Measurements from ENCODE around the gene POLR3B. TPM values are rescaled to one million over a fixed set of nuclear protein-coding genes. Genes with fewer than 3 reads are reported as not detected.
A peak's percentile ranks its signal among the peaks of the same experiment; 100 is the strongest.

The POLR3B gene
- polyA plus RNA-seq, 1 donor (not counting 4 experiments of a cell fraction or from before 2014, with no cell fraction given), result 13.9 TPM

DNA sequence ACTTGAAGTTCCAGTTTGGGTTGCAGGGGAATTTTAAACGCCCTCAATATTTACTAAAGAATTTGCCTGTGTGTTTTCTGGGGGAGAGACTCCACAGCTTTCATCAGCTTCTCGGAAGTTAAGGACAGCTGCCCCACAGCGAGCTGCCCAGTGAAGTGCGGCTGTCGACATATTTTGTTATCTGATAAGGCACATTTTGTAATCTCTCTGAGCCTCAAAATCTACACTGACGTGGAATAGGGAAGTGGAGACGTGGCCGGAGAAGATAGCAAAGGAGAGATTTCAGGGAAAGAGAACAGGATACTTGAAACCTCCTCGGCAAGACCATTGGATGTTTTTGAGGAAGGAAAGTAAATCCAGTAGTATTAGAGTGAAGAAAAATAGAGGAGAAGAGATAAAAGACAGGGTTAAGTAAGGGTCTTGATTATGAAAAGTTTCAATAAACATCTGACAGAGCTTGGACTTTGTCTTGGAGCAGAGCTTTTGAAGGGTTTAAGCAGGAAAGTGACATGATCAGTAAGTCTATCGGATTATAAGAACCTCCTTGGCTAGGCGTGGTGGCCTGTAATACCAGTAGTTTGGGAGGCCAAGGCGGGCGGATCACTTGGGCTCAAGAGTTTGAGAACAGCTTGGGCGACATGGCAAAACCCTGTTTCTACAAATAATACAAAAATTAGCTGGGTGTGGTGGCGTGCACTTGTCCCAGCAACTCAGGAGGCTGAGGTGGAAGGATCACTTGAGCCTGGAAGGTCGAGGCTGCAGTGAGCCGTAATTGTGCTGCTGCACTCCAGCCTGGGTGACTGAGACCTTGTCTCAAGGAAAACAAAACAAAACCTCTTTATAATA lies 1.1 kb downstream of the POLR3B start:
- no peak for FAIRE-seq
- no peaks in the 10 kb centered on the region for H3K9me3 ChIP-seq (ENCODE audit: control insufficient read depth, low read depth, low read length)
- no peak for DNase-seq (ENCODE audit: low read depth, low spot score)
- H3K36me3 ChIP-seq (ENCODE audit: control insufficient read depth in 2 of 2, extremely low read depth in 1 of 2, insufficient read depth in 2 of 2, low read length in 2 of 2), result no peaks in the 10 kb centered on the region
- peaks cover 45% of the 10 kb centered on the region for H3K79me2 ChIP-seq (ENCODE audit: control insufficient read depth, insufficient read depth, low read length)
- peak overlapping the region; percentile 91 for H3K4me2 ChIP-seq (ENCODE audit: control insufficient read depth, extremely low read depth, insufficient read depth, low read depth, low read length)
- H3K27me3 ChIP-seq (ENCODE audit: control insufficient read depth, extremely low read depth, insufficient read depth, low read length), result no peaks in the 10 kb centered on the region
- peaks cover 9% of the 10 kb centered on the region for H3K4me1 ChIP-seq (ENCODE audit: control insufficient read depth, extremely low read depth, insufficient read depth, low read length)
- H3K9me1 ChIP-seq (ENCODE audit: control insufficient read depth, extremely low read depth, insufficient read depth, low read length), result no peaks in the 10 kb centered on the region
- peak overlapping the region; percentile 80 for H3K27ac ChIP-seq (ENCODE audit: control insufficient read depth, insufficient read depth, low read length)
- dilution Hi-C loops (cut with MboI; ENCODE audit: extremely low pct_ligation_motif_present, low sequenced_read_pairs), result no loop called here
- no peak for TF ChIP-seq EZH2 (IDR thresholded peaks at IDR 0.05; ENCODE audit: low read length)
- TF ChIP-seq, protein P1, sequence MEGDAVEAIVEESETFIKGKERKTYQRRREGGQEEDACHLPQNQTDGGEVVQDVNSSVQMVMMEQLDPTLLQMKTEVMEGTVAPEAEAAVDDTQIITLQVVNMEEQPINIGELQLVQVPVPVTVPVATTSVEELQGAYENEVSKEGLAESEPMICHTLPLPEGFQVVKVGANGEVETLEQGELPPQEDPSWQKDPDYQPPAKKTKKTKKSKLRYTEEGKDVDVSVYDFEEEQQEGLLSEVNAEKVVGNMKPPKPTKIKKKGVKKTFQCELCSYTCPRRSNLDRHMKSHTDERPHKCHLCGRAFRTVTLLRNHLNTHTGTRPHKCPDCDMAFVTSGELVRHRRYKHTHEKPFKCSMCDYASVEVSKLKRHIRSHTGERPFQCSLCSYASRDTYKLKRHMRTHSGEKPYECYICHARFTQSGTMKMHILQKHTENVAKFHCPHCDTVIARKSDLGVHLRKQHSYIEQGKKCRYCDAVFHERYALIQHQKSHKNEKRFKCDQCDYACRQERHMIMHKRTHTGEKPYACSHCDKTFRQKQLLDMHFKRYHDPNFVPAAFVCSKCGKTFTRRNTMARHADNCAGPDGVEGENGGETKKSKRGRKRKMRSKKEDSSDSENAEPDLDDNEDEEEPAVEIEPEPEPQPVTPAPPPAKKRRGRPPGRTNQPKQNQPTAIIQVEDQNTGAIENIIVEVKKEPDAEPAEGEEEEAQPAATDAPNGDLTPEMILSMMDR (optimal IDR thresholded peaks at IDR 0.05 in 1 of 3, IDR thresholded peaks at IDR 0.05 in 1 of 3, conservative IDR thresholded peaks at IDR 0.05 in 1 of 3; ENCODE audit: extremely low read depth in 1 of 3, insufficient read depth in 2 of 3, low read length in 3 of 3), result peak in 1 of 3 experiments; percentile 7
- H3K9ac ChIP-seq (ENCODE audit: control insufficient read depth, extremely low read depth, insufficient read depth, low read length), result peak overlapping the region; percentile 82
- H4K20me1 ChIP-seq (ENCODE audit: control insufficient read depth, extremely low read depth, insufficient read depth, low read length), result no peaks in the 10 kb centered on the region
- peak overlapping the region; percentile 90 for H2AFZ ChIP-seq (ENCODE audit: control insufficient read depth, low read length)
- H3K4me3 ChIP-seq (ENCODE audit: control insufficient read depth in 2 of 3, extremely low read depth in 1 of 3, insufficient read depth in 2 of 3, low read depth in 1 of 3, low read length in 3 of 3), result peak overlapping the region; percentile 72 to 96 (median 77)

DNA sequence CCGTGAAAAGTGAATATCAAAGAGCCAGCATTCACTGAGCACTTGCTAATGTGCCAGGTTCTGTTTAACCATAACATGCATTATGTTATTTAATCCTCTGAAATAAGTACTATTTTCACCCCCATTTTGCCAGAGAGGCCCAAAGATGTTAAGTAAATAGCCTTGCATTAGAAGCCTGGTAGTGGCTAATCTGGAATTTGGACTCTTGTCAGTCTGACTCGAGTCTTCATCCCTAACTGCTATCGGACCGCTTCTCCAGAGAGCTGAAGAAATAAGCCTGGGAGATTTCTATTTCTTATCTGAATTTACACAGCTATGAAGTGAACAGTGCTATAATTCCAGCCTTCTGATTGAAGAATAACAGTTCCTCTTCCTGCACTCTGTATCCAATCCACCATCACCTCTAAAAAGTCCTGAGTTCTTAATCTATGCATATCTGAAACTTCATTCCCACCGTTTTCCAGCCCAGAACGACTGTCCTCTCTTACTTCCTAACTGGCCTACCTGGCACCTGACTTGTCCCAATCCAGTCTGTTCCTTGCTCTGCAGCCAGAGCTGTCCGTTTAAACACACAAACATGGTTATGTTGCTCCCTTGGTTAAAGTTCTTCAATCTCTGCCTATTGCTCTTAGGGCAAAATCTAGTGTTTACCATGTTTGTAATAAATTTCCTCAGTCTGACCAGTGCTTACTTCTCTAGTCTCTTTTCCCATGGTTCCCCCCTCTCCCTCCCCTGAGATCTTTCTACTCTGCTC lies 2.3 kb downstream of the POLR3B start:
- FAIRE-seq (no peak), DNase-seq (ENCODE audit: low read depth, low spot score) (no peak)
- H3K4me1 ChIP-seq (ENCODE audit: control insufficient read depth, extremely low read depth, insufficient read depth, low read length), result peaks cover 9% of the 10 kb centered on the region
- no peaks in the 10 kb centered on the region for H3K36me3 ChIP-seq (ENCODE audit: control insufficient read depth in 2 of 2, extremely low read depth in 1 of 2, insufficient read depth in 2 of 2, low read length in 2 of 2)
- H3K4me2 ChIP-seq (ENCODE audit: control insufficient read depth, extremely low read depth, insufficient read depth, low read depth, low read length), result no peak overlapping the region
- H3K9me3 ChIP-seq (ENCODE audit: control insufficient read depth, low read depth, low read length), result no peaks in the 10 kb centered on the region
- H2AFZ ChIP-seq (ENCODE audit: control insufficient read depth, low read length), result no peak overlapping the region
- no peaks in the 10 kb centered on the region for H4K20me1 ChIP-seq (ENCODE audit: control insufficient read depth, extremely low read depth, insufficient read depth, low read length)
- H3K9ac ChIP-seq (ENCODE audit: control insufficient read depth, extremely low read depth, insufficient read depth, low read length), result no peak overlapping the region
- TF ChIP-seq, protein P1 (optimal IDR thresholded peaks at IDR 0.05 in 1 of 3, IDR thresholded peaks at IDR 0.05 in 1 of 3, conservative IDR thresholded peaks at IDR 0.05 in 1 of 3; ENCODE audit: extremely low read depth in 1 of 3, insufficient read depth in 2 of 3, low read length in 3 of 3), result no peak
- TF ChIP-seq EZH2 (IDR thresholded peaks at IDR 0.05; ENCODE audit: low read length), result no peak
- H3K27me3 ChIP-seq (ENCODE audit: control insufficient read depth, extremely low read depth, insufficient read depth, low read length), result no peaks in the 10 kb centered on the region
- dilution Hi-C loops (cut with MboI; ENCODE audit: extremely low pct_ligation_motif_present, low sequenced_read_pairs), result no loop called here
- H3K79me2 ChIP-seq (ENCODE audit: control insufficient read depth, insufficient read depth, low read length), result peaks cover 47% of the 10 kb centered on the region
- no peaks in the 10 kb centered on the region for H3K9me1 ChIP-seq (ENCODE audit: control insufficient read depth, extremely low read depth, insufficient read depth, low read length)
- no peak overlapping the region for H3K27ac ChIP-seq (ENCODE audit: control insufficient read depth, insufficient read depth, low read length)
- no peak overlapping the region for H3K4me3 ChIP-seq (ENCODE audit: control insufficient read depth in 2 of 3, extremely low read depth in 1 of 3, insufficient read depth in 2 of 3, low read depth in 1 of 3, low read length in 3 of 3)

Measured in keratinocyte (primary cell).